GM12878 (cell line): ENCODE data around the gene CTCFL. TPM values are rescaled to one million over a fixed set of nuclear protein-coding genes. Genes with fewer than 3 reads are reported as not detected.

Experiments
- ATAC-seq: fragments of 200-7000 bp; cut with Tn5 transposase; 3 replicates; pipeline ENCODE4 v1.9.1; 2020; ENCODE audit warnings: mild to moderate bottlenecking, moderate library complexity
- BruUV-seq: library from RNA; stranded (reverse); fragments of 400-500 nt; replicated peaks from 2 replicates; lab custom pipeline; 2021; lab: Mats Ljungman, UMichigan
- CTCF ChIA-PET: fragments of 300-600 bp; sonication (Branson Sonifier 250); formaldehyde crosslinking; extraction: SDS; loops from one replicate; lab custom pipeline; 2021; ENCODE audit warnings: inconsistent platforms; lab: Yijun Ruan, JAX
- POLR2A ChIA-PET: fragments of 350-600 bp; formaldehyde crosslinking; extraction: SDS; loops from one replicate; lab custom pipeline; 2021; ENCODE audit warnings: inconsistent platforms; lab: Charles Lee
- RAD21 ChIA-PET: fragments of 300-600 bp; sonication (Branson Sonifier 250); formaldehyde crosslinking; loops from one replicate; lab custom pipeline; 2023; ENCODE audit warnings: antibody characterized with exemption; ENCODE audit not compliant: unreplicated experiment; lab: Charles Lee
- SMC1A ChIA-PET: fragments of 300-600 bp; sonication (Branson Sonifier 250); formaldehyde crosslinking; loops from one replicate; lab custom pipeline; 2023; ENCODE audit not compliant: unreplicated experiment, uncharacterized antibody; lab: Charles Lee
- DNase-seq: peaks from one replicate; pipeline ENCODE4 v3.0.0-alpha.2; 2011; ENCODE audit warnings: low read depth, low spot score
- FAIRE-seq: peaks from 3 replicates; lab custom pipeline; 2011; peaks lifted over from hg19 to GRCh38; lab: Jason Lieb, UNC
- H2AFZ ChIP-seq: 2 replicates; pipeline ENCODE4 v1.6.0; 2011; ENCODE audit warnings: low read depth, low read length, control low read depth; ENCODE audit not compliant: control insufficient read depth
- H3K27ac ChIP-seq: 2 replicates; pipeline ENCODE4 v1.5.1; 2011; ENCODE audit warnings: control low read depth; ENCODE audit not compliant: control insufficient read depth, insufficient read depth
- H3K27me3 ChIP-seq, 2 experiments: replicated peaks in 1 of 2; 2 replicates each; pipeline versions ENCODE4 v1.6.0 to v1.6.1; 2011; ENCODE audit warnings: low read length in 1 of 2; ENCODE audit not compliant: control insufficient read depth in 2 of 2, insufficient read depth in 2 of 2
- H3K36me3 ChIP-seq, 2 experiments: 2 replicates each; pipeline ENCODE4 v1.5.1; 2011; ENCODE audit warnings: low read length in 1 of 2; ENCODE audit not compliant: control insufficient read depth in 2 of 2, insufficient read depth in 2 of 2
- H3K4me1 ChIP-seq: 2 replicates; pipeline ENCODE4 v1.6.1; 2011; ENCODE audit warnings: mild to moderate bottlenecking, low read length, moderate library complexity, mixed read lengths; ENCODE audit not compliant: control insufficient read depth, insufficient read depth
- H3K4me2 ChIP-seq: 2 replicates; pipeline ENCODE4 v1.6.0; 2011; ENCODE audit warnings: control low read depth; ENCODE audit not compliant: control insufficient read depth, insufficient read depth
- H3K4me3 ChIP-seq: fragments of 200-600 bp; sonication (generic); 2 replicates; pipeline ENCODE4 v1.5.1; 2016
- H3K79me2 ChIP-seq: 2 replicates; pipeline ENCODE4 v1.6.0; 2011; ENCODE audit warnings: low read length; ENCODE audit not compliant: control insufficient read depth, insufficient read depth
- H3K9ac ChIP-seq: 2 replicates; pipeline ENCODE4 v1.8.0; 2011; ENCODE audit warnings: low read length, control low read depth, mixed read lengths; ENCODE audit not compliant: control insufficient read depth, insufficient read depth
- H3K9me3 ChIP-seq: replicated peaks from 3 replicates; pipeline ENCODE4 v1.5.1; 2011; ENCODE audit warnings: mild to moderate bottlenecking, low read length; ENCODE audit not compliant: control insufficient read depth, insufficient read depth
- H4K20me1 ChIP-seq: 2 replicates; pipeline ENCODE4 v1.6.0; 2011; ENCODE audit not compliant: control insufficient read depth, insufficient read depth
- ATF7 ChIP-seq: fragments of 450-650 bp; IDR thresholded peaks from 2 replicates; pipeline ENCODE4 v1.6.1; 2016; ENCODE audit warnings: low read depth, mild to moderate bottlenecking
- CBX5 ChIP-seq: sonication (generic); IDR thresholded peaks from 2 replicates; pipeline ENCODE4 v1.6.1; 2016; ENCODE audit warnings: low read depth, moderate library complexity, mild to moderate bottlenecking, inconsistent platforms
- ESRRA ChIP-seq: IDR thresholded peaks from 2 replicates; pipeline ENCODE4 v1.6.1; 2012; ENCODE audit warnings: mild to moderate bottlenecking, low read length, improper control_type of control experiment
- ETV6 ChIP-seq, 2 experiments: fragments of 450-650 bp in 1 of 2; IDR thresholded peaks in 1 of 2; conservative IDR thresholded peaks in 1 of 2; 2 replicates each; pipeline ENCODE4 v1.6.1; 2014; ENCODE audit warnings: antibody characterized with exemption in 1 of 2, borderline replicate concordance in 1 of 2, low read depth in 1 of 2, mild to moderate bottlenecking in 1 of 2, moderate library complexity in 1 of 2
- IKZF2 ChIP-seq, 2 experiments: fragments of 450-650 bp; IDR thresholded peaks; 2 replicates each; pipeline ENCODE4 v1.6.1; 2017; ENCODE audit warnings: mild to moderate bottlenecking in 2 of 2, moderate library complexity in 2 of 2
- JUNB ChIP-seq: IDR thresholded peaks from 2 replicates; pipeline ENCODE4 v1.6.1; 2016; ENCODE audit warnings: antibody characterized with exemption, mild to moderate bottlenecking
- KLF5 ChIP-seq: fragments of 450-650 bp; IDR thresholded peaks from 2 replicates; pipeline ENCODE4 v1.6.1; 2014; ENCODE audit warnings: mild to moderate bottlenecking; ENCODE audit not compliant: partially characterized antibody
- MTA3 ChIP-seq: IDR thresholded peaks from 2 replicates; pipeline ENCODE4 v1.6.1; 2012; ENCODE audit warnings: low read length, inconsistent platforms, borderline replicate concordance
- POLR2A ChIP-seq: IDR thresholded peaks from 2 replicates; pipeline ENCODE4 v1.6.1; 2011; ENCODE audit warnings: low read depth, mild to moderate bottlenecking, low read length
- POLR2AphosphoS2 ChIP-seq: IDR thresholded peaks from 2 replicates; pipeline ENCODE4 v1.6.1; 2011; ENCODE audit warnings: low read depth, mild to moderate bottlenecking, low read length, improper control_type of control experiment, moderate library complexity
- STAT3 ChIP-seq: IDR thresholded peaks from 2 replicates; pipeline ENCODE4 v1.6.1; 2011; ENCODE audit warnings: low read depth, low read length, improper control_type of control experiment
- YY1 ChIP-seq: IDR thresholded peaks from 2 replicates; pipeline ENCODE4 v1.6.1; 2011; ENCODE audit warnings: low read depth, mild to moderate bottlenecking, low read length
- WGBS: methylation state at CpG from one replicate; pipeline ENCODE4 v1.1.6; 2016; ENCODE audit warnings: low lambda C conversion rate; ENCODE audit not compliant: insufficient replicate concordance, insufficient coverage; ENCODE audit errors: missing lambda C conversion rate; 5-methylcytosine and 5-hydroxymethylcytosine counted together
- in situ Hi-C: fragments of 300-500 bp; cut with MboI; formaldehyde crosslinking; loops from 9 replicates; pipeline ENCODE4 v1.14.3; 2018; ENCODE audit warnings: mixed read lengths
- intact Hi-C: fragments of 100-400 bp; cut with micrococcal nuclease; formaldehyde crosslinking; loops from one replicate; pipeline ENCODE4 v1.14.2; 2022; ENCODE audit not compliant: unreplicated experiment
- polyA plus RNA-seq, 11 experiments: library from polyadenylated mRNA; depleted of rRNA in 4 of 11; unstranded in 6 of 11; stranded (reverse) in 5 of 11; fragments of >200 nt; fragmentation: Nextera tagmentation in 4 of 11; fragmentation: Illumina TruSeq in 1 of 11; extraction: Ambion mirVana in 4 of 11; extraction: Trizol in 1 of 11; gene quantifications; 1 replicate in 1 of 11; 2 replicates in 10 of 11; pipeline versions ENCODE4 v1.2.1 to v1.2.3, GENCODE V29; 2011 to 2016; ENCODE audit warnings: inconsistent platforms in 2 of 11, missing spikeins in 2 of 11, low read depth in 1 of 11
- total RNA-seq, 4 experiments: library from RNA; depleted of rRNA in 3 of 4; stranded (reverse); fragments of >200 nt in 3 of 4; fragmentation: Illumina TruSeq in 1 of 4; extraction: Trizol in 1 of 4; gene quantifications; 2 replicates each; pipeline versions ENCODE4 v1.2.1 to v1.2.3, GENCODE V29; 2013 to 2021

CTCFL gene
- total and polyA plus RNA-seq, 10 of the 15 experiments (the other 5 are each of a cell fraction or from before 2014, with no cell fraction given), result 0.06 to 0.20 (median 0.11) TPM; not detected in 4

GRCh38 chr20:57508381-57508780 is 16.6 kb downstream of the CTCFL start:
- in situ Hi-C loops, result loop anchor here (10.0 kb wide), 2 partner anchors 424 to 676 kb away; no protein-coding TSS in a partner anchor
- Histone ChIP-seq H3K36me3 (no peaks in the 10 kb centered on the region), H2AFZ (no peak overlapping the region), H3K4me1 (peaks cover 3% of the 10 kb centered on the region)
- RAD21 ChIA-PET, result interaction anchor here (1.5 kb wide), 1 partner anchor 87 kb away, joined by 3 read pairs; no protein-coding TSS in a partner anchor
- WGBS, result 44% methylated on average over 8 of the region's 8 CpGs
- no TSS peak for BruUV-seq
- TF ChIP-seq ETV6 (conservative IDR thresholded peaks at IDR 0.05 in 1 of 2, IDR thresholded peaks at IDR 0.05 in 1 of 2; ENCODE audit: borderline replicate concordance in 1 of 2, low read depth in 1 of 2) (no peak), STAT3 (no peak), JUNB (no peak), YY1 (no peak), POLR2A (no peak), ESRRA (no peak), KLF5 (no peak), MTA3 (no peak)
- TF ChIP-seq, all 136 proteins: peak for 0
- H3K79me2 ChIP-seq, result no peaks in the 10 kb centered on the region
- ChIA-PET CTCF (interaction anchor here (0.8 kb wide), 1 partner anchor 10 kb away, joined by 3 read pairs; no protein-coding TSS in a partner anchor), POLR2A (no interaction called here), SMC1A (interaction anchor here (1.6 kb wide), 1 partner anchor 12 kb away, joined by 3 read pairs; no protein-coding TSS in a partner anchor)
- H3K4me3 ChIP-seq, result no peak overlapping the region
- H3K4me2 ChIP-seq, result no peak overlapping the region
- H3K27me3 ChIP-seq, result no peaks in the 10 kb centered on the region
- DNase-seq (no peak), ATAC-seq (no peak), FAIRE-seq (no peak)
- no peak overlapping the region for H3K9ac ChIP-seq
- intact Hi-C loops, result no loop called here
- H3K27ac ChIP-seq, result no peak overlapping the region
- no peaks in the 10 kb centered on the region for H4K20me1 ChIP-seq
- H3K9me3 ChIP-seq, result no peaks in the 10 kb centered on the region

DNA sequence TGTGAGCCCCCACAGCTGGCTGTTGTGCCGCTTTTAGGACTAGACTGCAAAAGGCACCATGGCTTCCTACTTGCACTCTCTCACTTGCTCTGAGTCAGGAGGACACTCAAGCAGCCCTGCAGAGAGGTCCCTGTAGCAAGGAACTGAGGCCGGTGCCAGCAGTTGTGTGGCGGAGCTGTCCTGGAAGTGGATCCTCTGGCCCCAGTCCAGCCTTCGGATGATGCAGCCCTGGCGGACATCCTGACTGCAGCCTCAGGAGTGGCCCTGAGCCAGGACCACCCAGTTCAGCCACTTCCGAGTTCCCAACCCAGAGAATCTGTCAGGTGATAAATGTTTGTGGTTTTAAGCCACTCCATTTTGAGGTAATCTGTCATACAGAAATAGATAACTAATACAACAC is 17.5 kb downstream of the CTCFL start:
- TF ChIP-seq ATF7 (no peak), CBX5 (no peak), POLR2AphosphoS2 (no peak), IKZF2 (IDR thresholded peaks at IDR 0.05) (no peak)
- Histone ChIP-seq H3K4me3 (no peak overlapping the region), H3K36me3 (no peaks in the 10 kb centered on the region), H3K4me1 (peaks cover 12% of the 10 kb centered on the region), H4K20me1 (no peaks in the 10 kb centered on the region), H2AFZ (no peak overlapping the region), H3K4me2 (no peak overlapping the region), H3K9ac (no peak overlapping the region), H3K79me2 (no peaks in the 10 kb centered on the region), H3K9me3 (no peaks in the 10 kb centered on the region), H3K27ac (no peak overlapping the region), H3K27me3 (no peaks in the 10 kb centered on the region)
- ChIA-PET CTCF (interaction anchor here (0.8 to 1.5 kb wide), 2 partner anchors 8 to 9 kb away, joined by 3 to 7 read pairs; no protein-coding TSS in a partner anchor), RAD21 (interaction anchor here (0.9 to 1.5 kb wide), 3 partner anchors 9 to 88 kb away, joined by 3 to 4 read pairs (median 3); no protein-coding TSS in a partner anchor), POLR2A (no interaction called here), SMC1A (interaction anchor here (1.3 to 1.6 kb wide), 2 partner anchors 9 to 11 kb away, joined by 3 to 6 read pairs; no protein-coding TSS in a partner anchor)
- ATAC-seq (no peak), DNase-seq (no peak), FAIRE-seq (no peak)
- BruUV-seq, result no TSS peak
- in situ Hi-C loops, result loop anchor here (10.0 kb wide), 2 partner anchors 423 to 677 kb away; no protein-coding TSS in a partner anchor
- 71% methylated on average over 6 of the region's 6 CpGs for WGBS
- intact Hi-C loops, result no loop called here
